Common myeloid progenitor, CD34-positive (primary cell): Measurements from ENCODE around the gene TBC1D7.

Experiments
- CTCF ChIA-PET: fragments of 350-600 bp; sonication (Branson Sonifier 250); formaldehyde crosslinking; loops from one replicate; lab custom pipeline; 2021; ENCODE audit warnings: antibody characterized with exemption; lab: Charles Lee
- POLR2A ChIA-PET: fragments of 350-600 bp; sonication (Branson Sonifier 250); formaldehyde crosslinking; loops from one replicate; lab custom pipeline; 2021; ENCODE audit warnings: antibody characterized with exemption; lab: Charles Lee
- DNase-seq, 3 donors: peaks; one replicate each; pipeline versions ENCODE4 v3.0.0 to v3.0.0-alpha.2; 2013
- H3K27ac ChIP-seq, 2 experiments: 1 replicate in 1 of 2; 2 replicates in 1 of 2; pipeline ENCODE4 v1.7.0; 2013; ENCODE audit warnings: inconsistent platforms in 2 of 2, low read length in 2 of 2, mild to moderate bottlenecking in 2 of 2, low read depth in 1 of 2, moderate library complexity in 1 of 2; ENCODE audit not compliant: severe bottlenecking in 2 of 2, insufficient read depth in 1 of 2, poor library complexity in 1 of 2
- H3K27me3 ChIP-seq, 5 experiments: replicated peaks in 2 of 5; 1 replicate in 3 of 5; 2 replicates in 2 of 5; pipeline versions ENCODE4 v1.6.1 to v1.7.0; 2013; ENCODE audit warnings: low read length in 4 of 5, mild to moderate bottlenecking in 2 of 5, moderate library complexity in 2 of 5, inconsistent platforms in 1 of 5; ENCODE audit not compliant: insufficient read depth in 5 of 5, control insufficient read depth in 4 of 5
- H3K36me3 ChIP-seq, 4 experiments: 1 replicate in 2 of 4; 2 replicates in 2 of 4; pipeline versions ENCODE4 v1.6.1 to v1.7.0; 2013; ENCODE audit warnings: low read length in 3 of 4, control low read depth in 1 of 4, mild to moderate bottlenecking in 1 of 4; ENCODE audit not compliant: control insufficient read depth in 4 of 4, insufficient read depth in 4 of 4
- H3K4me1 ChIP-seq, 4 experiments: 1 replicate in 3 of 4; 2 replicates in 1 of 4; pipeline versions ENCODE4 v1.6.1 to v1.7.1; 2013; ENCODE audit warnings: low read length in 3 of 4, mild to moderate bottlenecking in 3 of 4, control low read depth in 1 of 4, inconsistent platforms in 1 of 4, moderate library complexity in 1 of 4; ENCODE audit not compliant: control insufficient read depth in 4 of 4, insufficient read depth in 4 of 4; ENCODE audit errors: control extremely low read depth in 1 of 4
- H3K4me3 ChIP-seq, 7 experiments: 1 replicate in 4 of 7; 2 replicates in 3 of 7; pipeline versions ENCODE4 v1.5.1 to v1.7.0; 2013; ENCODE audit warnings: mild to moderate bottlenecking in 7 of 7, low read length in 6 of 7, moderate library complexity in 6 of 7, inconsistent platforms in 2 of 7, low read depth in 2 of 7, control low read depth in 1 of 7; ENCODE audit not compliant: insufficient read depth in 4 of 7, control insufficient read depth in 1 of 7; ENCODE audit errors: extremely low read depth in 1 of 7
- H3K9me3 ChIP-seq, 5 experiments: 1 replicate in 4 of 5; 2 replicates in 1 of 5; pipeline versions ENCODE4 v1.6.1 to v1.7.1; 2013; ENCODE audit warnings: low read length in 4 of 5, mild to moderate bottlenecking in 2 of 5, inconsistent platforms in 1 of 5, low read depth in 1 of 5, moderate library complexity in 1 of 5; ENCODE audit not compliant: control insufficient read depth in 4 of 5, insufficient read depth in 2 of 5; ENCODE audit errors: control extremely low read depth in 1 of 5
- WGBS: methylation state at CpG from one replicate; pipeline ENCODE4 v1.1.5; 2013; ENCODE audit not compliant: insufficient coverage; 5-methylcytosine and 5-hydroxymethylcytosine counted together

The TBC1D7 gene

GRCh38 chr6:13308332-13308731, 20.0 kb downstream of the TBC1D7 start:
- no CpG with 5 or more reads among the region's 1 CpG for WGBS
- POLR2A ChIA-PET = interaction anchor here (0.6 kb wide), 1 partner anchor 11 kb away, joined by 3 read pairs; no protein-coding TSS in a partner anchor
- Histone ChIP-seq H3K4me3 (no peak overlapping the region), H3K9me3 (no peaks in the 10 kb centered on the region), H3K27me3 (no peaks in the 10 kb centered on the region), H3K4me1 (peaks cover 2 to 25% (median 17%) of the 10 kb centered on the region in 4 experiments), H3K36me3 (peaks cover 5 to 59% (median 32%) of the 10 kb centered on the region in 4 experiments), H3K27ac (peak overlapping the region in 1 of 2 experiments; percentile 29)
- no peak for DNase-seq
- CTCF ChIA-PET = interaction anchor here (0.7 to 3.5 kb wide), 5 partner anchors 15 to 113 kb away, joined by 3 to 16 read pairs (median 7); no protein-coding TSS in a partner anchor

GRCh38 chr6:13307508-13307995, 20.8 kb downstream of the TBC1D7 start:
- CTCF ChIA-PET = interaction anchor here (0.7 to 2.3 kb wide), 4 partner anchors 10 to 56 kb away, joined by 3 to 7 read pairs (median 3); no protein-coding TSS in a partner anchor
- H3K27ac ChIP-seq = peak overlapping the region in 1 of 2 experiments; percentile 29
- POLR2A ChIA-PET = no interaction called here
- H3K27me3 ChIP-seq = no peaks in the 10 kb centered on the region
- 41% methylated on average over 6 of the region's 7 CpGs for WGBS
- H3K36me3 ChIP-seq = peaks cover 5 to 55% (median 31%) of the 10 kb centered on the region in 4 experiments
- peaks cover 5 to 33% (median 25%) of the 10 kb centered on the region in 4 experiments for H3K4me1 ChIP-seq
- peak overlapping the region in 1 of 7 experiments; percentile 22 for H3K4me3 ChIP-seq
- peak in 2 of 3 donors; percentile 74 to 78 for DNase-seq
- H3K9me3 ChIP-seq = no peaks in the 10 kb centered on the region

GRCh38 chr6:13305791-13306190, 22.5 kb downstream of the TBC1D7 start:
- Histone ChIP-seq H3K9me3 (no peaks in the 10 kb centered on the region), H3K4me3 (no peak overlapping the region), H3K36me3 (peaks cover 5 to 58% (median 30%) of the 10 kb centered on the region in 4 experiments), H3K27me3 (no peaks in the 10 kb centered on the region), H3K4me1 (peaks cover 5 to 38% (median 30%) of the 10 kb centered on the region in 4 experiments), H3K27ac (no peak overlapping the region)
- WGBS = no CpG with 5 or more reads among the region's 1 CpG
- ChIA-PET POLR2A (no interaction called here), CTCF (no interaction called here)
- DNase-seq = no peak

- ChIA-PET CTCF (interaction anchor here (1.4 kb wide), 1 partner anchor 111 kb away, joined by 3 read pairs; no protein-coding TSS in a partner anchor), POLR2A (no interaction called here)
- Histone ChIP-seq H3K9me3 (no peaks in the 10 kb centered on the region), H3K4me3 (no peak overlapping the region), H3K27ac (no peak overlapping the region), H3K36me3 (peaks cover 5 to 61% (median 32%) of the 10 kb centered on the region in 4 experiments), H3K4me1 (peaks cover 5 to 38% (median 30%) of the 10 kb centered on the region in 4 experiments), H3K27me3 (no peaks in the 10 kb centered on the region)
- WGBS = 92% methylated on average over 2 of the region's 4 CpGs
- no peak for DNase-seq
Observed at GRCh38 chr6:13305288-13305687, 23.0 kb downstream of the TBC1D7 start.

- POLR2A ChIA-PET = no interaction called here
- Histone ChIP-seq H3K27ac (no peak overlapping the region), H3K4me1 (peaks cover 5 to 38% (median 30%) of the 10 kb centered on the region in 4 experiments), H3K36me3 (peaks cover 7 to 63% (median 33%) of the 10 kb centered on the region in 4 experiments), H3K4me3 (no peak overlapping the region), H3K9me3 (no peaks in the 10 kb centered on the region), H3K27me3 (no peaks in the 10 kb centered on the region)
- CTCF ChIA-PET = interaction anchor here (0.7 to 1.4 kb wide), 3 partner anchors 12 to 110 kb away, joined by 3 read pairs; no protein-coding TSS in a partner anchor
- WGBS = 94% methylated on average over 10 of the region's 11 CpGs
- DNase-seq = no peak
Observed at GRCh38 chr6:13304580-13305260, 23.6 kb downstream of the TBC1D7 start.

GRCh38 chr6:13304101-13304500, 24.2 kb downstream of the TBC1D7 start:
- H3K27me3 ChIP-seq = no peaks in the 10 kb centered on the region
- no peak overlapping the region for H3K4me3 ChIP-seq
- no peak for DNase-seq
- H3K36me3 ChIP-seq = peaks cover 8 to 62% (median 34%) of the 10 kb centered on the region in 4 experiments
- ChIA-PET CTCF (interaction anchor here (0.7 to 1.6 kb wide), 4 partner anchors 11 to 110 kb away, joined by 3 read pairs; no protein-coding TSS in a partner anchor), POLR2A (interaction anchor here (1.7 to 2.0 kb wide), 2 partner anchors 24 to 30 kb away, joined by 6 read pairs; partner anchors contain the start of gene TBC1D7)
- peaks cover 5 to 38% (median 30%) of the 10 kb centered on the region in 4 experiments for H3K4me1 ChIP-seq
- H3K27ac ChIP-seq = peak overlapping the region; percentile 64 to 79
- WGBS = 95% methylated on average over 4 of the region's 6 CpGs
- H3K9me3 ChIP-seq = no peaks in the 10 kb centered on the region
